NT2/D1 (cell line): ENCODE results near the gene GSK3B.

ENCODE experiments used
- DNase-seq: peaks from one replicate; pipeline ENCODE4 v3.0.0-alpha.2; 2011; ENCODE audit warnings: low read depth, low spot score
- H3K27me3 ChIP-seq: 2 replicates; pipeline ENCODE4 v1.6.0; 2011; ENCODE audit warnings: mild to moderate bottlenecking; ENCODE audit not compliant: insufficient read length, insufficient read depth
- H3K36me3 ChIP-seq: 2 replicates; pipeline ENCODE4 v1.6.1; 2011; ENCODE audit warnings: mild to moderate bottlenecking, low read length, mixed read lengths; ENCODE audit not compliant: insufficient read depth, insufficient read length
- H3K4me1 ChIP-seq: 2 replicates; pipeline ENCODE4 v1.5.1; 2011; ENCODE audit not compliant: insufficient read depth, insufficient read length
- H3K4me3 ChIP-seq: 2 replicates; pipeline ENCODE4 v1.5.1; 2011; ENCODE audit warnings: low read depth; ENCODE audit not compliant: insufficient read length
- H3K9ac ChIP-seq: 2 replicates; pipeline ENCODE4 v1.6.0; 2011; ENCODE audit warnings: low read depth; ENCODE audit not compliant: insufficient read length
- H3K9me3 ChIP-seq: 2 replicates; pipeline ENCODE4 v1.5.1; 2011; ENCODE audit warnings: mild to moderate bottlenecking, low read length; ENCODE audit not compliant: insufficient read depth
- SUZ12 ChIP-seq: IDR thresholded peaks from 2 replicates; pipeline ENCODE4 v1.6.1; 2011; ENCODE audit not compliant: insufficient read length, insufficient read depth; ENCODE audit errors: extremely low read depth
- YY1 ChIP-seq: IDR thresholded peaks from 2 replicates; pipeline ENCODE4 v1.6.1; 2011; ENCODE audit not compliant: insufficient read length, insufficient read depth
- ZNF274 ChIP-seq: IDR thresholded peaks from 2 replicates; pipeline ENCODE4 v1.6.1; 2011; ENCODE audit warnings: mild to moderate bottlenecking, low read depth, low read length

The GSK3B gene

GRCh38 chr3:120113128-120114116, 19.2 kb upstream of the GSK3B start:
- no peaks in the 10 kb centered on the region for H3K36me3 ChIP-seq
- H3K27me3 ChIP-seq: no peaks in the 10 kb centered on the region
- H3K4me3 ChIP-seq: no peak overlapping the region
- no peaks in the 10 kb centered on the region for H3K4me1 ChIP-seq
- TF ChIP-seq SUZ12 (no peak), YY1 (no peak), ZNF274 (no peak)
- no peak overlapping the region for H3K9ac ChIP-seq
- no peak for DNase-seq
- peaks cover 21% of the 10 kb centered on the region for H3K9me3 ChIP-seq

GRCh38 chr3:120111898-120112297, 17.7 kb upstream of the GSK3B start:
- H3K4me3 ChIP-seq: no peak overlapping the region
- H3K4me1 ChIP-seq: no peaks in the 10 kb centered on the region
- no peaks in the 10 kb centered on the region for H3K27me3 ChIP-seq
- H3K9me3 ChIP-seq: peaks cover 12% of the 10 kb centered on the region
- TF ChIP-seq YY1 (no peak), ZNF274 (no peak), SUZ12 (no peak)
- no peak overlapping the region for H3K9ac ChIP-seq
- no peaks in the 10 kb centered on the region for H3K36me3 ChIP-seq
- DNase-seq: no peak

- TF ChIP-seq YY1 (no peak), ZNF274 (no peak), SUZ12 (no peak)
- no peak for DNase-seq
- peaks cover 32% of the 10 kb centered on the region for H3K36me3 ChIP-seq
- no peaks in the 10 kb centered on the region for H3K9me3 ChIP-seq
- no peaks in the 10 kb centered on the region for H3K4me1 ChIP-seq
- H3K9ac ChIP-seq: no peak overlapping the region
- no peak overlapping the region for H3K4me3 ChIP-seq
- H3K27me3 ChIP-seq: no peaks in the 10 kb centered on the region
Observed at GRCh38 chr3:120103276-120103675, 9.0 kb upstream of the GSK3B start.

DNA sequence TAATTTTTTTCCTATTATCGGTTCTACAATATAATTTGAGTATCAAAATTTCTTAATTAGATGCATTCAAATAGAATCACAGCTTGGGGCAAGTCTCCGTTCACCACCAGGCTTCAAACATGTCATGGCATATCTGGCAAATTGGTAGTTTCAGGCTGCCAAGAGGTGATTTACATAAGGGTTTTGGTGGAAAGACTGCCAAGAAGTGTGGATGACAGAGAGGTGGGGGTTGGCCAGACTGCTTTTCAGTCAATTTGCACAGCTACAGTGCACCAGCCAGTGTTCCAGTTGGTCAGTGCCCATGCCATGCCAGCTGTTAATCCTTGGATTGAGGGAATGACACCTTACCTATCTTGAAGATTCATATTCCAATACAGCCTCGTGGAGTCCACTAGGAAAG, 8.4 kb upstream of the GSK3B start:
- DNase-seq: no peak
- peaks cover 37% of the 10 kb centered on the region for H3K36me3 ChIP-seq
- H3K9me3 ChIP-seq: no peaks in the 10 kb centered on the region
- no peaks in the 10 kb centered on the region for H3K4me1 ChIP-seq
- H3K27me3 ChIP-seq: no peaks in the 10 kb centered on the region
- TF ChIP-seq SUZ12 (no peak), ZNF274 (no peak), YY1 (no peak)
- H3K9ac ChIP-seq: no peak overlapping the region
- no peak overlapping the region for H3K4me3 ChIP-seq

GRCh38 chr3:120102232-120102631, 8.0 kb upstream of the GSK3B start:
- TF ChIP-seq ZNF274 (no peak), SUZ12 (no peak), YY1 (no peak)
- no peak for DNase-seq
- H3K27me3 ChIP-seq: no peaks in the 10 kb centered on the region

GRCh38 chr3:120101624-120102023, 7.4 kb upstream of the GSK3B start:
- Histone ChIP-seq H3K4me3 (no peak overlapping the region), H3K36me3 (peaks cover 41% of the 10 kb centered on the region), H3K4me1 (no peaks in the 10 kb centered on the region), H3K27me3 (no peaks in the 10 kb centered on the region), H3K9ac (no peak overlapping the region), H3K9me3 (no peaks in the 10 kb centered on the region)
- no peak for DNase-seq
- TF ChIP-seq ZNF274 (no peak), YY1 (no peak), SUZ12 (no peak)

More at GRCh38 chr3:120102232-120102631, 8.0 kb upstream of the GSK3B start:
- peaks cover 41% of the 10 kb centered on the region for H3K36me3 ChIP-seq
- no peak overlapping the region for H3K9ac ChIP-seq
- H3K4me1 ChIP-seq: no peaks in the 10 kb centered on the region
- no peaks in the 10 kb centered on the region for H3K9me3 ChIP-seq
- H3K4me3 ChIP-seq: no peak overlapping the region

- Histone ChIP-seq H3K4me3 (no peak overlapping the region), H3K9ac (no peak overlapping the region), H3K4me1 (no peaks in the 10 kb centered on the region), H3K36me3 (peaks cover 41% of the 10 kb centered on the region), H3K27me3 (no peaks in the 10 kb centered on the region), H3K9me3 (no peaks in the 10 kb centered on the region)
- TF ChIP-seq YY1 (no peak), ZNF274 (no peak)
- DNase-seq: no peak
Observed at GRCh38 chr3:120100711-120101110, 6.5 kb upstream of the GSK3B start.
